ENCODE data around the gene SAMD11. TPM values are rescaled to one million over a fixed set of nuclear protein-coding genes. Genes with fewer than 3 reads are reported as not detected.

Gene SAMD11
- total RNA-seq, 1 experiment from 2014 or later: 13.5 TPM

GRCh38 chr1:903305-903704 lies 20.4 kb upstream of the SAMD11 start:
- no peak overlapping the region for H3K4me2 ChIP-seq (ENCODE audit: insufficient read depth, insufficient read length, low read length)
- no peak overlapping the region for H4K91ac ChIP-seq (ENCODE audit: insufficient read length, low read depth, low read length)
- H3K4me1 Mint-ChIP-seq: peaks cover 6 to 11% of the 10 kb centered on the region in 2 experiments
- H3K79me2 ChIP-seq (ENCODE audit: insufficient read depth, low read length): no peaks in the 10 kb centered on the region
- no peaks in the 10 kb centered on the region for H3K9me3 ChIP-seq (ENCODE audit: control insufficient read depth, low read depth, low read length)
- H2BK20ac ChIP-seq (ENCODE audit: low read depth, low read length, poor library complexity, severe bottlenecking): no peak overlapping the region
- H3K27ac Mint-ChIP-seq: no peak overlapping the region; a peak in 2 of 7 replicates
- peaks cover 2 to 7% (median 3%) of the 10 kb centered on the region in 3 experiments; a peak in 3 of 7 replicates for H3K36me3 Mint-ChIP-seq (ENCODE audit: insufficient read depth in 1 of 3, low read depth in 3 of 3)
- no peaks in the 10 kb centered on the region for H3K79me1 ChIP-seq (ENCODE audit: insufficient read depth, low read depth, low read length, poor library complexity, severe bottlenecking)
- peaks cover 95% of the 10 kb centered on the region for H3K27me3 Mint-ChIP-seq (ENCODE audit: low read depth)
- no peak for DNase-seq
- H2BK5ac ChIP-seq (ENCODE audit: insufficient read length, low read length): no peak overlapping the region
- no peak overlapping the region for H3K9ac ChIP-seq (ENCODE audit: extremely low read depth, insufficient read length, low read length)
- no peak overlapping the region for H2BK120ac ChIP-seq (ENCODE audit: low read depth, low read length, poor library complexity, severe bottlenecking)
- peaks cover 19% of the 10 kb centered on the region; the same call in 1 of the 2 replicates for H3K27me3 ChIP-seq (ENCODE audit: insufficient read depth, low read length)
- H3K23ac ChIP-seq (ENCODE audit: insufficient read length, low read depth, low read length): no peak overlapping the region
- H4K5ac ChIP-seq (ENCODE audit: insufficient read length, low read depth, low read length): no peak overlapping the region
- no peak overlapping the region for H4K8ac ChIP-seq (replicated peaks; ENCODE audit: insufficient read length, low read depth, low read length)
- peak overlapping the region in 1 of 2 experiments; percentile 38; a peak in 1 of 5 replicates for H3K4me3 Mint-ChIP-seq
- no CpG with 5 or more reads among the region's 10 CpGs for WGBS (ENCODE audit: extremely low coverage, insufficient read length, low lambda C conversion rate)
- H4K20me1 ChIP-seq (ENCODE audit: control insufficient read depth, insufficient read depth, insufficient read length): no peaks in the 10 kb centered on the region
- no peak overlapping the region for H3T11ph ChIP-seq (ENCODE audit: low read length)
- peaks cover 1 to 2% of the 10 kb centered on the region in 2 experiments; a peak in 3 of 5 replicates for H3K9me3 Mint-ChIP-seq
- peaks cover 6% of the 10 kb centered on the region for H3K23me2 ChIP-seq (ENCODE audit: insufficient read length, low read depth, low read length, poor library complexity, severe bottlenecking)
- no peak overlapping the region for H2BK15ac ChIP-seq (ENCODE audit: low read depth, low read length)
- no peak overlapping the region for H2AK5ac ChIP-seq (ENCODE audit: insufficient read length, low read length)
- H3K56ac ChIP-seq (ENCODE audit: insufficient read length, low read depth, low read length): no peak overlapping the region
- H3K4me1 ChIP-seq (ENCODE audit: insufficient read depth, low read length): no peaks in the 10 kb centered on the region
- no peak overlapping the region for H3K14ac ChIP-seq (ENCODE audit: insufficient read depth, low read length)
- no peak overlapping the region for H3K4ac ChIP-seq (ENCODE audit: low read depth, low read length)
- no peak overlapping the region for H3K18ac ChIP-seq (ENCODE audit: insufficient read length, low read depth, low read length)
- H3K27ac ChIP-seq (ENCODE audit: insufficient read length, low read depth, low read length): no peak overlapping the region
- no peak overlapping the region for H2AFZ ChIP-seq (ENCODE audit: low read length)
- no peak for TF ChIP-seq CTCF (conservative IDR thresholded peaks at IDR 0.05)
- no peak overlapping the region for H2BK12ac ChIP-seq (ENCODE audit: insufficient read length, low read depth, low read length)

All from H9 (cell line).